Left renal pelvis (tissue), 4 donors: ENCODE measurements around the gene THAP7. TPM values are rescaled to one million over a fixed set of nuclear protein-coding genes. Genes with fewer than 3 reads are reported as not detected.

Experiments used
- DNase-seq, 4 donors: peaks; one replicate each; pipeline ENCODE4 v3.0.0-alpha.2; 2013; ENCODE audit warnings: low read depth in 4 of 4, low spot score in 3 of 4
- polyA plus RNA-seq, 4 donors: library from polyadenylated mRNA; unstranded; fragments of 120-200 nt; gene quantifications; one replicate each; pipeline ENCODE4 v1.2.1, GENCODE V29; 2013; ENCODE audit not compliant: insufficient read length in 4 of 4

THAP7 gene
- polyA plus RNA-seq, 4 donors = 15.4 to 26.2 (median 21.2) TPM

DNA sequence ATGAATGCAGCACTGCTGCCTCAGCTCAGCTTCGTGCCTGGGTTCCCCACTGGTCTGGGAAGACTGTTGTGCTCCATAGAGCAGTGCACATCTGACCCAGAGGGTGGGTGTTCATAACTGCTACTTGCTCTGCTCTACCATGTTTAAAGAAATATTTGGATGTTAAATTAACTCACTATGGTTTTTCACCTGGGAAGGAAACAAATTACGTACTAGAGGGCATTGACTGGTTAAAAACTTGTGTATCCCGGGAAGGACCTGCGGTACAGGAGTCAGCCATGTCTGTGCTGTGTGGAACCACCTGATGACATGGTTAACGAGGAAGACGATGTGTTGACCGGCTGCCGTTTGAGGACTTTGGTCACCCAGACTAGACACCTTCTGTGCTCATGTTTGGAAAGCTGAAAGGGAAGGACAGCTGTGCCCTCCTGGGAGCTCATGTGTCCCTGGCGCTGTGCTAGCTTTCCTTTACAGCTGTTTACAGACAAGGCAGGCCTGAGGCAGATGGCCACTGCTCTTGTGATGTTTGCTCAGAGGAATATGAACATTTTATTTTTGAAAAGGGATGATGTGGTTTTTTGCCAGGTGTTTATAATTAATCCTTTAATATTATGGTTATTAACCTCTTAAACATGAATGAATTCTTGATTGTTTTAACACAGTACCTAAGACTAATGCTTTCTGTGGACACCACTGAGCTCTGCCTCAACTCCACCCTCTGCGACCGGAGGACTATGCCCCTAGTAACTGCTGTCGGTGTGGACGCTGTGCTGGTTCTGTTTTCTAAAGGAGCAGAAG lies 49.2 kb downstream of the THAP7 start:
- no peak for DNase-seq

- DNase-seq = no peak
Observed at GRCh38 chr22:20951932-20952380, 50.0 kb downstream of the THAP7 start.

DNA sequence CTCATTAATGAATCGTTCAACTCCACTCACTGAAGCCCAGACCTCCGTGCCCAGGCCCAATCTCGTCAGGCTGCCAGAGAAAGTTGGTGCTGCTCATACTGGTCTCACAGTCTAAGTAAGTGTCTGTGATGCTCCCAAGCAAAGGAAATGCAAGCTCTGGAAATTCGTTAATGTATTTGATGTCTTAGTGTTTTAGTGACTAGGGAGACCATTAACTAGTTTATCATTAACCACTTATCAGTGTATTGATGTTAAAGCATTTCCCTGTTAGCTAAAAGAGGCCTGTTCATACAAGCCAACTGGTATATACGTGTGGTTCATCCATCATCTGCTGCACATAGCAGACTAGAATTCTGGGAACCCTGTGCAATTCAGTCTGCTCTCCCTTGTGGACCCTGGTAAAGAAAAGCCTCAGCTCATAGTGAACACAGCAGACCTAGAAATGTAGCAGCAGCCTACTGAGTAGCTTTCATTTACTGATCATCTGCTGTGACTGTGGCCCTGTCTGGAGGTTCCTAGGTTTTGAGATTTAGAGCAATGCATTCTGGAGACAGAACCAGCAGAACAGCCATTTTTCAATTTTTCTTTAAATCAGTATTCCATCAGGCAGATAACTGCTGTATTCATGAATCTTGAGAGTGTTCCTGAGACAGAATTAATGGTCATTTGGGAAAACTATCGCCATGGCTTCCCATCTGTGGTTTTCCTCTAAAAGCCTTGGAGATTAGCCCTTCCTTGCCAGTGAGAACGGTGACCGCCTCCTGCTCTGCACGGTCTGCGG lies 50.6 kb downstream of the THAP7 start:
- DNase-seq = no peak

GRCh38 chr22:20949698-20950183 lies 52.2 kb downstream of the THAP7 start:
- DNase-seq = no peak

Other genes starting within 250 kb of the THAP7 start
- gene SERPIND1, start 228.0 kb downstream of the THAP7 start, polyA plus RNA-seq = 1 to 10 TPM; 2.0 to 3.8 (median 3.5) TPM
- gene PI4KA, start 143.3 kb downstream of the THAP7 start, polyA plus RNA-seq = 10 to 100 TPM; 48.9 to 92.8 (median 62.9) TPM
- gene SNAP29, start 143.1 kb downstream of the THAP7 start, polyA plus RNA-seq = 10 to 100 TPM; 28.6 to 34.6 (median 31.5) TPM
- 10 to 100 TPM; 63.5 to 71.7 (median 66.7) TPM for gene CRKL, start 84.7 kb downstream of the THAP7 start, polyA plus RNA-seq
- 1 to 10 TPM in 3 of 4 donors, under 1 TPM in 1; 0.83 to 1.2 (median 1.1) TPM for gene AIFM3, start 34.9 kb downstream of the THAP7 start, polyA plus RNA-seq
- 10 to 100 TPM; 44.2 to 67.4 (median 55.9) TPM for gene LZTR1, start 19.8 kb downstream of the THAP7 start, polyA plus RNA-seq
- gene P2RX6, start 13.0 kb upstream of the THAP7 start, polyA plus RNA-seq = 1 to 10 TPM; 1.0 to 1.4 (median 1.2) TPM
- 1 to 10 TPM; 1.2 to 5.8 (median 1.3) TPM for gene SLC7A4, start 30.4 kb upstream of the THAP7 start, polyA plus RNA-seq
- under 1 TPM; 0.06 to 0.24 (median 0.08) TPM for gene LRRC74B, start 43.8 kb upstream of the THAP7 start, polyA plus RNA-seq